K562 treated with DMSO at 1 percent for 48 hours (cell line): ENCODE results near the gene EVX2. TPM values are rescaled to one million over a fixed set of nuclear protein-coding genes. Genes with fewer than 3 reads are reported as not detected.

Experiments used
- total RNA-seq: library from RNA; unstranded; fragments of 300-600 nt; gene quantifications from 2 replicates; pipeline ENCODE4 v1.2.3, GENCODE V29; 2022; ENCODE audit warnings: low replicate concordance; ENCODE audit errors: extremely low read depth

Gene EVX2
- total RNA-seq, result not detected in 2 replicates

DNA sequence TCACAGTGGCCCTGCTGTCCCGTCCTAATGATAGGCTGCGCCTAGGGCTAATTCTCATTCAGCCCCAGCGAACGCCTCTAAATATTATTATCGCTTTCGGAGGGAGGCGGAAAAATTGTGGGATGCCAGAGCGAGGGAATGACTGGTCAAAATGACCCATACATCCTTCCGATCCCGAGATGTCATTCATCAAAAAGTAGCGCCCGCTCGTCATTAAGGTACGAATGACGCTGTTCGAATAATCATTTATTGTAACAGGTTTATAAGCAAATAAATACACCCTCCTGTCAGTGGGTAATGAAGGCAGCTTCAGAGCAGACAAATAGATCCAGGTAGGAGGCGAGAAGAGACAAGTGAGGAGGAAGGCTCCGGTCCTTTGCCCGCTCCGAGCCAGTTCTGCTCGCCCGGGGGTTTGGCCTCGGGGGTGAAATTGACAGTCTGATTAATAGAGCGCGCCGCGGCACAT lies at the start of gene EVX2:
Gene EVX2 (minus strand): TSS at position 167 of the 466 bp plus-strand sequence. CDS start 186 bp downstream, outside the sequence.

DNA sequence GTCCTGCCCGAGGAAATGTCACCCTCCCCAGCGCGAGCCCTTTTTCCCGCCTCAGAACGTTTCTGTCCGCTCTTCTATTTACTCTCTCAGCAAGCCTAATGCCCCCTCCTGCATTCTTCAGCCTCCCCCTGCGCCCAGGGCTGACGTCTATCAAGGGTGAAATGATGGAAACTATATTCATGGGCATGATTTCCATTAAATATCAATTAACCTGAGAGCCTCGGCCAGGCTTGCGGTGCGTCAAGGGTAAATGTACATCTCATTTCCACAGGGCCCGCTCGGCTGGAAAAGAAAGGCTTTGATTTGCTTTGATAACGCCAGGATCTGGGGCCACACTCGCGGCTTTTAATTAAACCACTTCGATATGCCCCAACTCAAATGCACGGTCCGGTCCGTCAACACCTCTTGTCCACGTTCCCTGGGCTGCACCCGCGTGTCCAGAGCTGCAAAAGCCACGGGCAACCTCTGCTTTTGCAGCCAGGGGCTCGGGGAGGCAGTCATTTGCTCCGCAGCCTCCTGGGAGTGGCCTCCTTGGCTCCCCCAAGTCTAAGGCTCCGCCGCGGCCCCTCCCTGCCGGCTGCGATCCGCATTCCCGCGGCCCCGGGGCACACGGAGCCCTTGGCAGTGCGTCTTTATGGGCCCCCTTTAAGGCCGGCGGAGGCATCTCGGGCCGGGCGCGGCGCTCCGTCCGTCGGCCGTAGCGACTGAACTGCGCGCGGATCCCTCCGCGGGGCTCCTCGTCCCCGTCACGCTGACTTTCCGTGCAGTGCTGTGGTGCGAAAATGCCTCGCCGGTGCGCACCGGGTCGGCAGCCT lies 45.4 kb upstream of the EVX2 start, which contains the start of gene HOXD8:
Gene HOXD8 (plus strand): TSS at position 724 of the 815 bp plus-strand sequence. CDS start 662 bp downstream, outside the sequence.

DNA sequence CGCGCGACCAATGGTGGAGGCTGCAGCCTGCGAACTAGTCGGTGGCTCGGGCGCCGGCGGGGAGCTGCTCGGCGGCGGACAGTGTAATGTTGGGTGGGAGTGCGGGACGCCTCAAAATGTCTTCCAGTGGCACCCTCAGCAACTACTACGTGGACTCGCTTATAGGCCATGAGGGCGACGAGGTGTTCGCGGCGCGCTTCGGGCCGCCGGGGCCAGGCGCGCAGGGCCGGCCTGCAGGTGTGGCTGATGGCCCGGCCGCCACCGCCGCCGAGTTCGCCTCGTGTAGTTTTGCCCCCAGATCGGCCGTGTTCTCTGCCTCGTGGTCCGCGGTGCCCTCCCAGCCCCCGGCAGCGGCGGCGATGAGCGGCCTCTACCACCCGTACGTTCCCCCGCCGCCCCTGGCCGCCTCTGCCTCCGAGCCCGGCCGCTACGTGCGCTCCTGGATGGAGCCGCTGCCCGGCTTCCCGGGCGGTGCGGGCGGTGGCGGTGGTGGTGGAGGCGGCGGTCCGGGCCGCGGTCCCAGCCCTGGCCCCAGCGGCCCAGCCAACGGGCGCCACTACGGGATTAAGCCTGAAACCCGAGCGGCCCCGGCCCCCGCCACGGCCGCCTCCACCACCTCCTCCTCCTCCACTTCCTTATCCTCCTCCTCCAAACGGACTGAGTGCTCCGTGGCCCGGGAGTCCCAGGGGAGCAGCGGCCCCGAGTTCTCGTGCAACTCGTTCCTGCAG lies 39.1 kb upstream of the EVX2 start, which contains the start of gene HOXD9:
Gene HOXD9 (plus strand): TSS at position 37 of the 728 bp plus-strand sequence. CDS start 50 bp downstream, at position 87.

DNA sequence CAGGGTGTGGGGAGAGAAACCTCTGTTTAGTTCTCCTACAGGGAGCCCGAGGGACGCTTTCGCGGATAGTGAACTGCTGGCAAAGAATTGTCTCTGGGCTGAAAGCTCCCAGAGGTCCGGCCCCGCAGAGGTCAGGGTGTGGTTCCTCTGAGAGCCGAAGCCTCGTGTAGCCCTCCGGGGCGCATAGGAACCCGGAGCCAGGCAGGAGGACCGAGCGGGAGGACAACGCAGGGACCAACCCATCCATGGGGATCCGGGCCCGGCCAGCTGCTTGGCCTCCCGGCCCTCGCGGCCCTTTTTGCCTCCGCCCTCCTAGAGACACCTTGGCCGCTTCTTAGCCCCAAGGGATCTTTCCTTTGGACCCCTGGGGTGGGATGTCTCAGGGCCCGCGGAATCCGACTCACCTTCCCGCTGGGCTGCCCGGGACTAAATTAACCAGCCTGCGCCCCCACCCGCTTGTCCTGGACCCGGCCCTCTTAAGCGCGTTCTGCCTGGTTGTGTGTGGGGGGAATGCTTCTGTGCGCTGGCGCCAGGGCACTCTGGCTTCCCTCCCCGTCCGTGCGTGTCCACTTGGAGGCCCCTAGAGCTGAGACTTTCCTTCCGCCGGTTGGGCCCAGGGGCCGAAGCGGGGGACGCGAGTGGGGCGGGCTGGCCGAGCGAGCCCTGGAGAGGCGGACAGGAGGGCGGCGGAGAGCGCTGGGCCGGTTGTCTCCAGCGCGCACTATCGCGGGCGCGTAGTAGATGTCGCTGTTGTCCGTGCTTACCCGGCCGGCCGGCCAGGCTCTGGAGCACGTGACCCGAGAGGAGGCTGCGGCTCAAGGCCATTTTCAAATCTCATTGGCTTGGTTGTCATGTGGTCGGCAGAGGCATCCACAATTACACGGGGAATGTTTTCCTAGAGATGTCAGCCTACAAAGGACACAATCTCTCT lies 32.4 kb upstream of the EVX2 start, which contains the start of gene HOXD10:
Gene HOXD10 (plus strand): TSS at position 896 of the 931 bp plus-strand sequence. CDS start 56 bp downstream, outside the sequence.

DNA sequence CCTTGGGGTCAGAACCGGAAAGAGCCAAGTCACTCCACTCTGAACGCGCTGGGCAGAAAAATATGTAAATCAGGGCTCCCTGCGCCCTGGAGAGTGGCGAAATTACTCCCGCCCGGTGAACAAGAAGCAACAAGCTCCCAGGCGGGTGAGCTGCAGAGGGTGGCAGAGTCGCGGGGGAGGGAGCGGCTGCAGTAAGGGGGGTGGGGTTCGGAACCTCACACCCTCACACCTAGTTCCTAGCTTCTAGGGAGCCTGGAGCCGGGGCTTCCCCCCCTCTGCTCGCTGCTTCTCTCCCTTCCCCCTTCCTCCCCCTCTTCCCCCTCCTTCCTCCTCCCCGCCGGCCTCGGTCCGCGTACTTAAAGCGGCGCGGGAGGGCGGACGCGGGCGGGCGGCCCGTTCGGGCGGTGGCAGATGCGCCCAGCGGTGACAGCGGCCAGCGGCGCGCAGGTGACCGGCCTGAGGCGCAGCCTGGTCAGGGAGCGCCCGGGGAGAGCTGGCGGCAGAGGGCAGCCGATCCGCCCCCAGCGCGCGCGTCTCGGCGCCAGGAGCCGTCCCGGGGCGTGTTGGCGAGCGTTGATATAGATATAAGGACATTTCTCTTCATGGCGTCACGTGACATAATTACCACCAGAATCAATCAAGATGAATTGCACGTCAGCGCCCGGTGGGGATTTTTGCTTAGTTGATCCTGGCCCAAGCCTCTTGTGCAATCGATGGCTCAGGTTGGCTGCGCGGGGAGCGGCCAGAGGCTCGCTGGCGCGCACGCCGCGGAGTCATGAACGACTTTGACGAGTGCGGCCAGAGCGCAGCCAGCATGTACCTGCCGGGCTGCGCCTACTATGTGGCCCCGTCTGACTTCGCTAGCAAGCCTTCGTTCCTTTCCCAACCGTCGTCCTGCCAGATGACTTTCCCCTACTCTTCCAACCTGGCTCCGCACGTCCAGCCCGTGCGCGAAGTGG lies 23.1 kb upstream of the EVX2 start, which contains the start of gene HOXD11:
Gene HOXD11 (plus strand): TSS at position 700 of the 959 bp plus-strand sequence. CDS start 76 bp downstream, at position 776.

DNA sequence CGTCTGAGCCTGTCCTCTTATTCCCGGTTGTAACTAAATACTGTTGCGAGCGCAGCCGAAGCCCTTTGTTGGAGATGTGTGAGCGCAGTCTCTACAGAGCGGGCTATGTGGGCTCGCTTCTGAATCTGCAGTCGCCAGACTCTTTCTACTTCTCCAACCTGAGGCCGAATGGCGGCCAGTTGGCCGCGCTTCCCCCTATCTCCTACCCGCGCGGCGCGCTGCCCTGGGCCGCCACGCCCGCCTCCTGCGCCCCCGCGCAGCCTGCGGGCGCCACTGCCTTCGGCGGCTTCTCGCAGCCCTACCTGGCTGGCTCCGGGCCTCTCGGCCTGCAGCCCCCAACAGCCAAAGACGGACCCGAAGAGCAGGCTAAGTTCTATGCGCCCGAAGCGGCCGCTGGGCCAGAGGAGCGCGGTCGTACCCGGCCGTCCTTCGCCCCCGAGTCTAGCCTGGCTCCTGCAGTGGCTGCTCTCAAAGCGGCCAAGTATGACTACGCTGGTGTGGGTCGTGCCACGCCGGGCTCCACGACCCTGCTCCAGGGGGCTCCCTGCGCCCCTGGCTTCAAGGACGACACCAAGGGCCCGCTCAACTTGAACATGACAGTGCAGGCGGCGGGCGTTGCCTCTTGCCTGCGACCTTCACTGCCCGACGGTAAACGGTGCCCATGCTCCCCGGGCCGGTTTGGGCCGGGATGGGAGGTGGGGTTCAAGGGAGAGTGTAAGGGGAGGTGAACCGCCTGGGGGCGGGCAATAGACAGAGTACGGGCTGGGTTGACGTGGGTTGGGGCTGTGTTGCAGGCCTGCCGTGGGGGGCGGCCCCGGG lies 16.2 kb upstream of the EVX2 start, which contains the start of gene HOXD12:
Gene HOXD12 (plus strand): TSS at position 68 of the 819 bp plus-strand sequence. CDS start 7 bp downstream, at position 75.

DNA sequence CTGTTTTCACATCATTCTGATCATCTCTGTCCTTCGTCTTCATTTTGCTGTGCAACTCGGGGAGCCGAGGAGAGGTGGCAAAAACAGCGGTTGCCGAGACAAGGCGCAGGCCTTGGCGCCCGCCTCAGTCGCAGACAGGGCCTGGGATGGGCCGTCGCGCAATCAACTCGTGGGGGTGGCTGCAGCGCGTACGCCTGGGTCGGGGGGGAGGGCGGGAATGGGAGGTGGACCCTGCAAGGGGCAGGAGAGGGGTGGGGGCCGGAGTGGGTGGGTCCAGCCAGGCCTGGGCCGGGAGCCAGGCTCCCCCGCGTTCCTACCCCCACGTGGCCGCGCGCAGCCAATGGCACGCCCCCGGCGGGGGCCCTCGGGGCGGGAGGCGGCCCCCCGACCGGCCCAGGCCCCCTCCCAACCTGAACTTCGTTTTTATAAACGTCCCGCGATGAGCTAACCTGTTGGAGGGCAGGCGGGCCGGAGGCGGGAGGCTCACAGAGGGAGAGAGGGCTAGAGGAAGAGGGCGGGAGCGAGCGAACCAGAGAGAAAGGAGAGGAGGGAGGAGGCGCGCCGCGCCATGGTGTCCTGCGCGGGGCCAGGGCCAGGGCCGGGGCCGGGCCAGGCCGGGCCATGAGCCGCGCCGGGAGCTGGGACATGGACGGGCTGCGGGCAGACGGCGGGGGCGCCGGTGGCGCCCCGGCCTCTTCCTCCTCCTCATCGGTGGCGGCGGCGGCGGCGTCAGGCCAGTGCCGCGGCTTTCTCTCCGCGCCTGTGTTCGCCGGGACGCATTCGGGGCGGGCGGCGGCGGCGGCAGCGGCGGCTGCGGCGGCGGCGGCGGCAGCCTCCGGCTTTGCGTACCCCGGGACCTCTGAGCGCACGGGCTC lies 8.7 kb upstream of the EVX2 start, which contains the start of gene HOXD13:
Gene HOXD13 (plus strand): TSS at position 452 of the 875 bp plus-strand sequence. CDS start 170 bp downstream, at position 622.

Other genes starting within 250 kb of the EVX2 start
- gene LNPK, start 81.7 kb downstream of the EVX2 start, total RNA-seq, result not detected in 2 replicates
- not detected in 2 replicates for gene HOXD13, start 8.8 kb upstream of the EVX2 start, total RNA-seq
- not detected in 2 replicates for gene HOXD12, start 15.8 kb upstream of the EVX2 start, total RNA-seq
- not detected in 2 replicates for gene HOXD11, start 23.3 kb upstream of the EVX2 start, total RNA-seq
- gene HOXD10, start 32.8 kb upstream of the EVX2 start, total RNA-seq, result not detected in 2 replicates
- gene HOXD9, start 38.8 kb upstream of the EVX2 start, total RNA-seq, result not detected in 2 replicates
- not detected in 2 replicates for gene HOXD8, start 45.7 kb upstream of the EVX2 start, total RNA-seq
- gene HOXD4, start 67.6 kb upstream of the EVX2 start, total RNA-seq, result not detected in 2 replicates
- not detected in 2 replicates for gene HOXD3, start 73.3 kb upstream of the EVX2 start, total RNA-seq
- not detected in 2 replicates for gene HOXD1, start 104.7 kb upstream of the EVX2 start, total RNA-seq
- not detected in 2 replicates for gene MTX2, start 185.5 kb upstream of the EVX2 start, total RNA-seq